Memory B cell (primary cell): ENCODE measurements around the gene CRB2.
"Not testable (repeated sequence)": the region's sequence is repeated elsewhere in the genome, so short reads cannot be mapped to it uniquely, and the experiment has no call there.

Experiments used
- ATAC-seq: fragments of 150-1000 bp; cut with Tn5 transposase; 2 replicates; pipeline ENCODE4 v1.10.0; 2021; ENCODE audit warnings: low read depth, mild to moderate bottlenecking, moderate library complexity
- DNase-seq, 2 donors: peaks; one replicate each; pipeline ENCODE4 v3.0.0; 2022; ENCODE audit warnings: low spot score in 2 of 2
- H3K27ac Mint-ChIP-seq: one replicate; pipeline ENCODE4 v1.8.0; 2022; ENCODE audit warnings: mild to moderate bottlenecking, moderate library complexity, mixed read lengths
- H3K27me3 Mint-ChIP-seq: one replicate; pipeline ENCODE4 v1.8.0; 2022; ENCODE audit warnings: mixed read lengths
- H3K36me3 Mint-ChIP-seq: one replicate; pipeline ENCODE4 v1.8.0; 2022; ENCODE audit warnings: mild to moderate bottlenecking, mixed read lengths
- H3K4me1 Mint-ChIP-seq: one replicate; pipeline ENCODE4 v1.8.0; 2022; ENCODE audit warnings: mixed read lengths
- H3K4me3 Mint-ChIP-seq: one replicate; pipeline ENCODE4 v1.8.0; 2022; ENCODE audit warnings: mild to moderate bottlenecking, moderate library complexity, mixed read lengths
- H3K9me3 Mint-ChIP-seq: one replicate; pipeline ENCODE4 v1.8.0; 2022; ENCODE audit warnings: mixed read lengths

Gene CRB2

DNA sequence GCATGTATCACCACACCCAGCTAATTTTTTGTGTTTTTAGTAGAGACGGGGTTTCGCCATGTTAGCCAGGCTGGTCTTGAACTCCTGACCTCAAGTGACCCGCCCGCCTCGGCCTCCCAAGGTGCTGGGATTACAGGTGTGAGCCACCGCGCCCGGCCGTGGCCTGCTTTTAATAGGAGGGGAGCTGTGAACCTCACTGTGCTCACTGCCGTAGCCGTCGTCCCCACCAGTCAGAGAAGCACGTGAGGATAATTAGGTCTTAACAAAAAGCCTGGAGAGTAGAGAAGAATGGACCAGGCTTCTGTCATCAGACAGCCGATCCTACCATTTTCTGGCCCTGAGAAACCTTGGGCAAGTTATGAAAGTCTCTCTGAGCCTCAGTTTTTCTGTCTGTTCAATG lies 42.9 kb downstream of the CRB2 start:
- not testable (repeated sequence) for H3K36me3 Mint-ChIP-seq, H3K27me3 Mint-ChIP-seq, ATAC-seq, H3K9me3 Mint-ChIP-seq, H3K27ac Mint-ChIP-seq, H3K4me1 Mint-ChIP-seq, H3K4me3 Mint-ChIP-seq, DNase-seq

DNA sequence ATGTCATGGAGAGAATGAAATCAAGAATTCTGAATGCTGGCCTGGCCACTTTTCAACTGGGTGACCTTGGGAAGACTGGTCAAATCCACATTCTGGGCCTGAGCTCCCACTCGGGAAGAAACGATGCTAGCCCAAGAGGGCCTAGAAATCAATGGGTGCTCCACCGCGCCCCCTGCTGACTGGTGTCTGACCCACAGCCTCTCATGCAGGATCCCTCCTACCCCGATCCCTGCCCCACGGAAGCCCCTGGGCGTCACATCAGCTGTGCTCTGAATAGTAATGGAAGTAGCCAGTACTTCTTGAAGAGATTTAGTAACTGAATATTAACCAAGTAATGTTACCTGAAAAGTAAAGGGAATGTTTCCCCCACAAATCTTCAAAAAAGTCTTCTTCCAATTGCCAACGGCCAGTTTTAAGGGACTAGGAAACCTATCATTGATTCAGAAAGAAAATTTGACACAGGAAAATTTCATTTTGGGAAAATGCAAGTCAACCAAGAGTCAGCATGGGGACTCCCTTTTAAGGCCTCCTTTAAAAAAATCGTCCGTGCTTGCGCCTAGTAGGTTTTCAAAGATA lies 43.9 kb downstream of the CRB2 start:
- ATAC-seq (no peak), DNase-seq (no peak)
- no peak overlapping the region for H3K4me3 Mint-ChIP-seq
- H3K4me1 Mint-ChIP-seq, result no peaks in the 10 kb centered on the region
- H3K9me3 Mint-ChIP-seq, result no peaks in the 10 kb centered on the region
- no peaks in the 10 kb centered on the region for H3K27me3 Mint-ChIP-seq
- H3K36me3 Mint-ChIP-seq, result peaks cover 3% of the 10 kb centered on the region
- no peak overlapping the region for H3K27ac Mint-ChIP-seq

GRCh38 chr9:123400926-123401503 lies 45.0 kb downstream of the CRB2 start:
- Mint-ChIP-seq H3K27me3 (no peaks in the 10 kb centered on the region), H3K4me1 (no peaks in the 10 kb centered on the region), H3K4me3 (no peak overlapping the region), H3K9me3 (no peaks in the 10 kb centered on the region), H3K27ac (no peak overlapping the region), H3K36me3 (peaks cover 1% of the 10 kb centered on the region)
- ATAC-seq (no peak), DNase-seq (no peak)

DNA sequence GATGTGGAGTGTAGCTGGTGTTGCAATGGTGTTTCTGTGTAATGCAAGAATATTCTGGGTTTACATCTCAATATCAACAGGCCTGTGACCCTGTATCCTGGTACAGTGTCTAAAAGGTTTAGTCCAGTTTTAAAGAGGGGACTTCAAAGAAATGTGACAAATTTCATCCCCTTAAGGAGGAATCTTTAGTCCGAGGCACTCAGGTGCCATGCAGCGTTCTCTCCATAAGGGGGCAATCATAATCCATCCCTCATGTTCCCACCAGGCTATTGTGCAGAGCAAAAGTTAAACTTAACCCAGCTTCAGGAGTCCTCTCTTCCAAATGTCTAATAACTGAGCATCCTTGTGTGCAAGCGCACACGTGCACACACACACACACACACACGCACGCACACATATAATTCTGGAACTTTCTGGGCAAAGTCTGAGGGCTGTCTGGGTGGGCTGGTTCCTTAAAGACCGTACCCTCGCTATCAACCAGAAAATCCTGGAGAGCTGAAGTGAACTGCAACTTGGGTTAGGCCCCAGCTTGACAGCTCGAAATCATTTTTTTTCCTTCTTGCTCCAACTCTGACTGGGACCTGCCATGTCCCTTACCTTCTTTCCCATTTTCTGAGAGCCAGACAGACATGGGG lies 46.0 kb downstream of the CRB2 start:
- Mint-ChIP-seq H3K27me3 (no peaks in the 10 kb centered on the region), H3K4me1 (no peaks in the 10 kb centered on the region), H3K4me3 (no peak overlapping the region), H3K36me3 (peaks cover 1% of the 10 kb centered on the region), H3K9me3 (no peaks in the 10 kb centered on the region), H3K27ac (no peak overlapping the region)
- no peak for DNase-seq
- no peak for ATAC-seq

DNA sequence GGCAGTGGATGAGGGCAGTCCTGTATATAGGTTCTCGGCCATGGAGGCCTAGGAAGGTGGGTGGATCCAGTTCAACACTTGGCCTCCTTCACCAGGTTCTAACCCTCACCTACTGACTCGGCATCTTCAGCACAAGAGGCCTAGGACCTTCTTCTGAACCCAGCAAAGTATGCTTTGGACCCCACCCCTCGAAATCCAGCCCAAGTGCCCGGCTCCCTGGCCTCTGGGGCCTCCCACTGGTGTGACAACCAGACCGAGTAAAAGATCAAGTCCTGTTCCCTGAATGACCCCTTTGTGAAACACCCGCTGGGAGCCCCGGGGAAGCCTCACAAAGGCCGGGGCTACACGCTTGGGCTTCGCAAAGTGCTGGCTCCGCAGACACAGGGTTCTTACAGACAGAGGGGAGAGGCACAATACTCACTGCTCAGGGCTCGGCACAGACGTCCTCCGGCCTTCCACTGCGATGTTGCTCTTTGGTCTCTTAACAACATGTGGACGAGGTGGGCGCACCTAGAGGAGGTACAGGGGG lies 47.0 kb downstream of the CRB2 start:
- H3K9me3 Mint-ChIP-seq, result no peaks in the 10 kb centered on the region
- no peak overlapping the region for H3K27ac Mint-ChIP-seq
- no peaks in the 10 kb centered on the region for H3K27me3 Mint-ChIP-seq
- ATAC-seq (no peak), DNase-seq (no peak)
- H3K4me1 Mint-ChIP-seq, result no peaks in the 10 kb centered on the region
- H3K36me3 Mint-ChIP-seq, result peaks cover 1% of the 10 kb centered on the region
- H3K4me3 Mint-ChIP-seq, result no peak overlapping the region

- Mint-ChIP-seq H3K36me3 (peaks cover 1% of the 10 kb centered on the region), H3K27me3 (no peaks in the 10 kb centered on the region), H3K27ac (no peak overlapping the region), H3K4me3 (no peak overlapping the region), H3K4me1 (no peaks in the 10 kb centered on the region), H3K9me3 (no peaks in the 10 kb centered on the region)
- ATAC-seq (no peak), DNase-seq (no peak)
Observed at GRCh38 chr9:123406016-123406415, 50.0 kb downstream of the CRB2 start.

DNA sequence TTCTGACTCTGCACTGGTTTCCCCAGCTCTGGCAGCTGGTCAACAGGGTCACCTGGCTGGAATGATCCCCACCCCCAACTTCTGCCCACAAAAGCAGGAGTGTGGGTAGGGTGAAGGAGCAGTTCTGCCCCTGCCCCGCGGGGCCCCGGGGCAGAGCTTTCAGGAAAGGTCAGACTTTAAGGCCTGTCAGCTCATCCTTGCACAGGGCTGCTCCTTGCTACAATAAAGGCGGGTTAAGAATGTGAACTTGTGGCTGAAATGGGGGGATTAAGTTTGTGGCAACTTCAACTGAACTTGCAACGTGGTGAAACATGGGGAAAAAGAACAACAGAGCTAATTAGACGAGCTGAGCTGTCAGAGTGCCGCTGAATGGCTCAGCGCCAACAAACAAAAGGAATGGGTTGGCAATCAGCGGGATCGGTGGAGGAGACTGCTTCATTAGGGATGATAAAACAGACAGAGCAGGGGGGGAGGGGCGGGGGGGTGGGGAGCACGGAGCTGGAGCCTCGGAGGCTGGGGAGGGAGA lies 50.8 kb downstream of the CRB2 start:
- H3K9me3 Mint-ChIP-seq, result no peaks in the 10 kb centered on the region
- ATAC-seq (no peak), DNase-seq (no peak)
- H3K4me3 Mint-ChIP-seq, result no peak overlapping the region
- H3K4me1 Mint-ChIP-seq, result no peaks in the 10 kb centered on the region
- no peak overlapping the region for H3K27ac Mint-ChIP-seq
- no peaks in the 10 kb centered on the region for H3K27me3 Mint-ChIP-seq
- peaks cover 1% of the 10 kb centered on the region for H3K36me3 Mint-ChIP-seq

GRCh38 chr9:123407217-123407851 lies 51.3 kb downstream of the CRB2 start:
- Mint-ChIP-seq H3K36me3 (peaks cover 1% of the 10 kb centered on the region), H3K27me3 (no peaks in the 10 kb centered on the region), H3K27ac (no peak overlapping the region), H3K4me1 (no peaks in the 10 kb centered on the region), H3K9me3 (no peaks in the 10 kb centered on the region), H3K4me3 (no peak overlapping the region)
- ATAC-seq (no peak), DNase-seq (no peak)

DNA sequence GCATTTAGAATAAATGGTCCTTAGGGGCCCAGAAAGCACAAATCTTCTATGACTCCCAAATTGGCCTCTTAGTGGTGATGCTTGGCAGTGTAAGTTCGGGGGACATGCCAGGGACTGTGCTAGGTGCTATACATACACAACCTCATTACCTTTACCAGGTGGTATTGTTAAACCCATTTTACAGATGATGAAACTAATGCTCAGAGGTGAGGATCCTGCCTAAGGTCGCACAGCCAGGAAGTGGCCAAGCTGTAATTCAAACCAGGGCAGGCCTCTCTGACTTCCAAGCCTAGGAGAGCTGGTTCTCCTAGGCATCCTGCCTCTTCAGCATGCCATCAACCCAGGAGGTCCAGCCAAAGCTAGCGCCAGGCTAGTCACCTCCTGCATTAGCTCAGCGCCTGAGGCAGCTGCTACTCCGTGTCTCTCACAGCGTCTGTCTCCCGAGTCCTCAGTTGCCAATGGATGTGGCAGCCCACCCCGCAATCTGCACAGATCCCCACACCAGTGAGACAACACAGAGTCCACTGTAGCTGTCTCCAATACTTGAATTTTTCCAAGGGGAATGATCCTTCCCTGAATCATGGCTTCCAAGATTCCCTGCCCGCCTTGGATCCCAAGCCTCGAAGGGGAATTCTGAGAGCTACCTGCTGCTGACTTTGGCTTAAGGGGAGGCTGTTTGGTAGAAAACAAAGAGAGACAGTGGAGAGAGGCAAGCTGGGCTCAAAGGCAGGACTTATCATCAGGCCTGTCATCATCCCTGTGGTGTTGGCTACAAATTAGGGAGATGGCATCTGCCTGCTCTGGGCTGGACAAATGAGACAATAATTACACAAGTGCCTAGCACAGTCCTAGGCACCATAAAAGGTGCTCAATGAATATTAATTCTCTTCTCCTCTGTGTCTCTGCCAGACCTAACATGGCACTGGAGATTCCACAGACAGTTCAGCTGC lies 52.6 kb downstream of the CRB2 start:
- DNase-seq (no peak), ATAC-seq (no peak)
- no peaks in the 10 kb centered on the region for H3K36me3 Mint-ChIP-seq
- H3K4me1 Mint-ChIP-seq, result no peaks in the 10 kb centered on the region
- H3K27ac Mint-ChIP-seq, result no peak overlapping the region
- no peaks in the 10 kb centered on the region for H3K27me3 Mint-ChIP-seq
- no peaks in the 10 kb centered on the region for H3K9me3 Mint-ChIP-seq
- H3K4me3 Mint-ChIP-seq, result no peak overlapping the region

DNA sequence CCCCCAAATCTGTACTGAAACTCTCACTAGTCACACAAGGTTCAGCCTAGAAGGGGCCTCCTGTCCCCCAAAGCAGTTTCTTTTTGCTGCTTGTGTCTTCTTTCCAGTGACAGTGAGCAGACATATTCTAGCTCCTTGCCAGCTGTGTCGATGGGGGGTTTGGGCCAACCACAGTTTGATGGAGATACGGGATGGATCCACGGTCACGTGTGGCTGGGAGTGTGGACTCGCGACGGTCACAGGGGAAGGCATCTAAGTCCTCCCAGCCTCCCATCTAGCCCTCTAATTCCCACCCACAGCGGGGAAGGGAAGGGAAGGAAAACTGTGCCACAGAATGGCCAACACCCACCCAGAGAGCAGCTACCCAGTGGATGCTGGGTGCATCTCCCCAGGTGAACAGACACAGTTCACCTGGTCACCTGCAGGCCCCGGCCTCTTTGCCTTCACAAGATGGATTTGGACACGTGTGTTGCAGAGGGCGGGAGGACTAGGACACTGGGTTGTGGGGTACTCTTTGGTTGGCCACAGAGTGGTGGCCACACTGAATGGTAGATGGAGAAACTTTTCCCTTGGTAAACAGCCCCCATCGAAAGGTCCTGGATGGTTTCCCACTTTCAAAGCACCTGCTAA lies 54.4 kb downstream of the CRB2 start:
- ATAC-seq, result no peak
- Mint-ChIP-seq H3K9me3 (no peaks in the 10 kb centered on the region), H3K27me3 (no peaks in the 10 kb centered on the region), H3K27ac (no peak overlapping the region), H3K4me1 (no peaks in the 10 kb centered on the region), H3K36me3 (peaks cover 6% of the 10 kb centered on the region), H3K4me3 (no peak overlapping the region)
- no peak for DNase-seq

DNA sequence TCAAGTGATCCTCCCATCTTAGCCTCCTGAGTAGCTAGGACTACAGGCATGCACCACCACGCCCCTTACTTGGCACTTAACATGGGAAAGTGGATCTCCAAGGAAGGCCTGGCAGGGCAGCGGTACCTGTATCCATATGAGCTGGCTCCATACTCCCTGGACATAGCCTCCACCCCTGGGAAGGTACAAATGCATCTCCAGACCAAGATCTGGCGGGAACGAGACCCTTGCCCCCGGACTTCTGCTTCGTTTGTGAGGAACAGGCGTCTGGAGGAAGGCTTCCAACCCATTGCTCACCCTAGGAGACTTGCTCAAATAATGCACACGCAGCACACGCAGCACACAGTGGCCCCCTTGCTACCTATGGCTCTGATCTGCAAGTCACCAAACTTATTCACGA lies 55.2 kb downstream of the CRB2 start:
- Mint-ChIP-seq H3K9me3 (no peaks in the 10 kb centered on the region), H3K27ac (no peak overlapping the region), H3K4me3 (no peak overlapping the region), H3K4me1 (no peaks in the 10 kb centered on the region), H3K27me3 (no peaks in the 10 kb centered on the region), H3K36me3 (peaks cover 6% of the 10 kb centered on the region)
- ATAC-seq, result no peak
- DNase-seq, result no peak

- Mint-ChIP-seq H3K4me3 (no peak overlapping the region), H3K4me1 (no peaks in the 10 kb centered on the region), H3K27ac (no peak overlapping the region), H3K36me3 (peaks cover 8% of the 10 kb centered on the region), H3K9me3 (no peaks in the 10 kb centered on the region), H3K27me3 (no peaks in the 10 kb centered on the region)
- ATAC-seq, result no peak
- no peak for DNase-seq
Observed at GRCh38 chr9:123411636-123412035, 55.6 kb downstream of the CRB2 start.

DNA sequence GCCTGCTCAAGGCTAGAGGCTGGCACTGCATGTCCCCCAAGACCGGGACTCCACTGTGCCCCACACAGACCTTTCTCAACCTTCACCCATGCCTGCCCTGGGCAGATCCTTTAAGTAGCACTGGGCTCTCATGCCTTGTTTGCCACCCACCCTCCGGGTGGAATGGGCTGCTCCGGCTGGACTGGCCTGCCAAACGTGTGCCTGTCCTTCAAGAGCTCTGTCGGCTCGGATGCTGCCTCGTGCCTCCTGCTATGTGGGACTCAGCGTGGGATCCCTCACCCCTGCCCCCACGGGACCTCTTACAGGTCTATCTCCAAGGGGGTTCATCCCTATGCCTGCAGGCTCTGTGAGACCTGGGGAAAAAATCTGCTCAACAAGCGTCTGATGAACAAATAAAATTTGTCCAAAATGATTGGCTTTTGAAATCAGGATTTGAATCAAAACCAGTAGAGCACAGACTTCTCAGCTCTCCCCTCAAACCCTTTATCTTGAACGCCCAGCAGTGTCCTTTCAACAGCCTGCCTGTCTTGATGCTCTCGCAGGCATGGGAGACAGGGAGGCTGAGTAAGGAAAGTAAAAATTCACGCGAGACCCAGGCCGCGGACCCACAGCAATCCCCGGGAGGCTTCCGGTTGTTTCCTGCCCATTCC lies 56.3 kb downstream of the CRB2 start:
- H3K27ac Mint-ChIP-seq, result no peak overlapping the region
- peaks cover 8% of the 10 kb centered on the region for H3K36me3 Mint-ChIP-seq
- no peaks in the 10 kb centered on the region for H3K9me3 Mint-ChIP-seq
- no peaks in the 10 kb centered on the region for H3K27me3 Mint-ChIP-seq
- ATAC-seq, result no peak
- no peaks in the 10 kb centered on the region for H3K4me1 Mint-ChIP-seq
- no peak for DNase-seq
- no peak overlapping the region for H3K4me3 Mint-ChIP-seq
